GM10847 (cell line): ENCODE measurements around the gene PRKG1.

Source experiments
- POLR2A ChIP-seq: IDR thresholded peaks from 2 replicates; pipeline ENCODE4 v1.6.1; 2011; ENCODE audit not compliant: insufficient read length; ENCODE audit errors: extremely low read depth

Gene PRKG1

GRCh38 chr10:51789118-51789517 is 714.8 kb downstream of the PRKG1 start:
- TF ChIP-seq POLR2A = no peak

- TF ChIP-seq POLR2A = no peak
Observed at GRCh38 chr10:51789903-51790302, 715.6 kb downstream of the PRKG1 start.

DNA sequence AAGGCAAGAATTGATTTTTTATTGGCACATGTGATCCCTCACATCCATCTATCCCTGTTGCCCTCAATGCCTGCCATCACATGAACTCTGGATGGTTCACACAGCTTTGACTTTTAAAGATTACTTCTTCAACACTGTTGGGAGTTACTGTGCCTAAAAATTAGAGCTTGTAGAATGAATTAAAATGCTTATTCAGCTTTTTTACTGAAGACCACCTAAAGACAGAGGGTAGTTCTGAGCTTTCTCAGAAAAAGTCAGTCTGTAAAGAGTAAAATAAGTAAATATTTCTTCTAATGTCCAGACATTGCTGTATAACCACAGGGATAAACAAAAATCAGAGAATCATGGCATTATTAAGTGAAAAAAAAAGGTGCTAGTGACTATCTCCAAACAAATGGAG is 718.4 kb downstream of the PRKG1 start:
- no peak for TF ChIP-seq POLR2A

- no peak for TF ChIP-seq POLR2A
Observed at GRCh38 chr10:51800121-51800520, 725.8 kb downstream of the PRKG1 start.

- no peak for TF ChIP-seq POLR2A
Observed at GRCh38 chr10:51800725-51801424, 726.6 kb downstream of the PRKG1 start.

GRCh38 chr10:51802030-51802429 is 727.7 kb downstream of the PRKG1 start:
- TF ChIP-seq POLR2A = no peak

DNA sequence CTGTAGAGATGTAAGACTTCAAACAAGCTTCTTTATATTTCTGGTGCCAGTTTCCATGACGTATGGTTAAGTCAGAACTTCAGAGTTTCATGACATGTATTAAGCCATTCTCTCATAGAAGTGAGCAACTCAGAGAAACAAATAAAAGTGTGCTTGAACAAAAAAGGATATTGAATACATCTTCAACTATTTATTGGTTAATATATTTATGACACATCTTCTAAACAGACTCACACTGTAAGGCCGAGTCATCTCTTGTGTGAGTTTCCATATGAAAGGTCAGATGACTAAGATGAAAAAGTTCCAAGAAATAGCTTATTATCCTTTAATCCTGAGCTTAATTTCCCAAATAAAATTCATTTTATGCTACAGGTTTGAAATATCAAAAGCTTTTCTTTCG is 730.6 kb downstream of the PRKG1 start:
- no peak for TF ChIP-seq POLR2A

DNA sequence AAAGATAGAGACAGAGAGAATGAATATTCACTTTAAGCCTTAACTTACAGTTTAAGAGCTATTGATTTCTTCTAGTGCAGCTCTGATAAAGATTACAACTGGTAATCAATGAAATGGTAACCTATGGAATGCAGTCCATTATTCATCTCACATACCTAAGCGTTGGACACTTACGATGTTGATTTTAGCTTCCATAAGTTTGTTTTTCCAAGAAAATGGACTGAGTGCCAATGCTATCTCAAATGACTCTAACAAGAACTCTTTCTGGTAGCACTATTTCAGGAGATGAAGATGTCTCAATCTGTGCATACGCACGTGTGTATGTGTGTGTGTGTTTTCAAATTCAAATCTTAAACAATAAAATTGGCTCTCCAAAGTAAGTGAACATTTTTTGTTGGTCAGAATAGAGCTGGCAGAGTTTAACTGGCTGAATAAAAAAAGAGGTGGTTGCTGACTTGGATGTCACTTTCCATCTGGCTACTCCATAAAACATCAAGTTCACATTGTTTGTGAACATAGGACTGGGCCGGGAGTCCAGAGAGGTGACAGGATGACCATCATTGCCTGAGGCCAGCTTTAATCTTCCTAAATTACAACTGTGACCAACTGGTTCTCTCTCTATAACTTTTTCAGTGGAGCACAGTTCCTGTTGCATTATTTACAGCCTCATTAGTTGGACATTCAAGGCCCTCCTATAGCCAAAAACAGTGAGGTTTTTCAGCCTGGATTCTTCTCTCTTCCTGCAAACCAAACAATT is 732.0 kb downstream of the PRKG1 start:
- TF ChIP-seq POLR2A = no peak

DNA sequence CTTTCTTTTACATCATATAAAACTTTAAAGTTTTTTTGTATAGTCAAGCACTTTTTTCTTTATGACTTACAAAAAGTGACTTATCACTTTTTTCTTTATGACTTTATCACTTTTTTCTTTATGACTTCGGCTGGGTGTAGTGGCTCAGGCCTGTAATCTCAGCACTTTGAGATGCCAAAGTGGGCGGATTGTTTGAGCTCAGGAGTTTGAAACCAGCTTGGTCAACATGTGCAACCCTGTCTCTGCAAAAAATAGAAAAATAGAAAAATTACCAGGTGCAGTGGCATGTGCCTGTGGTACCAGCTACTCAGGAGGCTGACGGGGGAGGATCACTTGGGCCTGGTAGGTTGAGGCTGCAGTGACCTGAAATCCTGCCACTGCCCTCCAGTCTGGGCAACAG is 733.9 kb downstream of the PRKG1 start:
- no peak for TF ChIP-seq POLR2A

DNA sequence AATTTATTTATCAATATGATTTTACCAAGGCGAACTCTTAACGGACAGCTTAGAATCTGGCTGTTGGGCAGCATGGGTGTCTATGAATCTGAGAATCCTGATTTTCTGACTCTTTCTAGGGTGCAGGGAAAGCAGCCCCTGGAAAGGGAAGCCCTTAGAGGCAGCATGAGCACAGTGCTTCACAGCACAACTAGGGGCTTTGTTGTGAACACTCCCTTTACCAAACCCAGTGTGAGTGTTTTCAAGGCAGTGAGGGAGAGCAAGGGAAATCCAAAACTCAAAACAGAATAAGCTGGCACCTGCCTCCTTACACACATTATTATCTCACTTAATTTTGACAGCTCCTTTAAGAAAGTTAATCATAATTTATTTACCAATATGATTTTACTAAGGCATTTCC is 741.4 kb downstream of the PRKG1 start:
- no peak for TF ChIP-seq POLR2A

DNA sequence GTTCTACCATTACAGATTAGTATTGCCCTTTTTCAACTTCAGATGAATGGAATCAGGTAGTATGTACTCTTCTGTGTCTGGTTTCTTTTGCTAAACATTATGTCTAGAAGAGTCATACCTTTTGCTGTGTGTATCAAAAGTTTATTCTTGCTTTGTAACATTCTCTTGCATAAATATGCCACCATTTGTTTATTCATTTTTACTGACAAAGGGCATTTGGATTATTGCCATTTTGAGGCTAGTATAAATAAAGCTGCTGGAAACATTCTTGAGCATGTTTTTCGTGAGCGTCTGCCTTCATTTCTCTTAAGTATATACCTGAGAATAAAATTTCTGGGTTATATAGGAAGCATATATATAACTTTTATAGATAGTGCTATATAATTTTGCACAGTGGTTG is 746.8 kb downstream of the PRKG1 start:
- no peak for TF ChIP-seq POLR2A

DNA sequence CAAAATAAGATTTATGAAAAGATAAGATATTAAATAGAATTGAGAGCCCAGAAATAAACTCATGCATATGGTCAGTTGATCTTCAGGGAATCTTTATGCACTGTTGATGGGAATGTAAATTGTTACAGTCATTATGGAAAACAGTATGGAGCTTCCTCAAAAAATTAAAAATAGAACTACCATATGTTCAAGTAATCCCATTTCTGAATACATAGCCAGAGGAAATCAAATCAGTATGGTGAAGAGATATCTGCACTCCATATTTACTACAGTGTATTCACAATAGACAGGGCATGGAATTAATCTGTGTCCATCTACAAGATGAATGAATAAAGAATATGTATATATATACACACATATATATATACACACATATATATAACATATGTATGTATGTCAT is 747.5 kb downstream of the PRKG1 start:
- TF ChIP-seq POLR2A = no peak

GRCh38 chr10:51832652-51833383 is 758.5 kb downstream of the PRKG1 start:
- TF ChIP-seq POLR2A = no peak

- no peak for TF ChIP-seq POLR2A
Observed at GRCh38 chr10:51834548-51834947, 760.3 kb downstream of the PRKG1 start.

- TF ChIP-seq POLR2A = no peak
Observed at GRCh38 chr10:51838471-51838870, 764.2 kb downstream of the PRKG1 start.

DNA sequence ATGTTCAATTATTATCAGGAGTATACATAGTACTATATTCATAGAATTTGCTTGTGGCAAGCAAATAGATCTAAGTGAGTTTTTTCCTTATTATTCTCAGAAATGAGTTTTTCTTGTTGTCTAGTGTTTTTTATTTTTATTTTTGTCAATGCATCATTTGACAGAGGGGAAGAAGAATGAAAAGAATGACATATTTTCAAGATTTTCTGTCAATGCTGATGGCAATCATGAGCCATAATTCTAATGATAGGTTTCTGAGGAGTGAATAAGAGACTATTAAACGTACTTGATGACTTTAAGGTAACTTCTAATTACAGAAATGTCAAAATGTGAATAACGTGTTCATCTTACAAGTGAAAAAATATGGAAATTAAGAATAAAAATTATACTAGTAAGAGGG is 769.7 kb downstream of the PRKG1 start:
- no peak for TF ChIP-seq POLR2A
